ENCODE results near the gene GJA3. TPM values are rescaled to one million over a fixed set of nuclear protein-coding genes. Genes with fewer than 3 reads are reported as not detected.

Gene GJA3
- total and polyA plus RNA-seq, 2 of the 8 experiments (the other 6 are each of a cell fraction or from before 2014, with no cell fraction given) = 0.12 to 0.60 TPM

DNA sequence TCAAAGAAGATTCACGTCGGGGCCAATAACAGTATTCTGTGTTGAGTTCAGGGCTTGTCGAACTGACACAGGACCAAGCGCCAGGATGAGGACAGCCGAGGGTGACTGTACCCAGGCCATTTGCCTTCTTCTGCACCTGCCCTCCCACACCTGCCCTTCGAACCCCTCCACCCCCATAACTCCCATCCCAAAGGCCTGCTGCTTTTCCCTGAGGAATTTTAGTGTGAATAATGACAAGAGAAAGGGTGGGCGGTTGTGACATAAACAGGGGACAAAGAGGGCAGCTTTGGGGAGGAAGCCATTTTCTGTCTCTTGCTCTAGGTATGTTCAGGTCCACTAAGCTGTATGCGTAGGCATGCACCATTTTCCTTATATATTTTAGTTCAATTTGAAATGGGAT is 26.1 kb downstream of the GJA3 start:
- H3K23me2 ChIP-seq (ENCODE audit: low read depth, low read length) = peaks cover 9% of the 10 kb centered on the region
- CTCF ChIA-PET (ENCODE audit: partially characterized antibody) = interaction anchor here (0.5 to 1.9 kb wide), 3 partner anchors 10 to 22 kb away, joined by 3 to 4 read pairs (median 3); no protein-coding TSS in a partner anchor
- no peaks in the 10 kb centered on the region for H3K9me3 ChIP-seq (ENCODE audit: insufficient read depth in 2 of 2, low read depth in 1 of 2, low read length in 1 of 2)
- no peaks in the 10 kb centered on the region for H3K79me2 ChIP-seq (ENCODE audit: control insufficient read depth in 1 of 2, insufficient read depth in 2 of 2, low read length in 2 of 2)
- H3K23ac ChIP-seq (ENCODE audit: insufficient read length) = no peak overlapping the region
- H3K4ac ChIP-seq (replicated peaks; ENCODE audit: insufficient read length, low read depth, low read length) = no peak overlapping the region
- H2AFZ ChIP-seq (ENCODE audit: low read length) = no peak overlapping the region
- no peak overlapping the region for H2BK12ac ChIP-seq (ENCODE audit: low read depth, low read length)
- no peak overlapping the region for H4K91ac ChIP-seq (replicated peaks; ENCODE audit: insufficient read length, low read length)
- no peak overlapping the region for H2BK5ac ChIP-seq (ENCODE audit: low read depth, low read length)
- no peak overlapping the region for H3K9ac ChIP-seq (replicated peaks in 1 of 4; ENCODE audit: extremely low read depth in 1 of 4, low read depth in 3 of 4, low read length in 3 of 4)
- H2AK5ac ChIP-seq (ENCODE audit: low read depth, low read length) = no peak overlapping the region
- H3K18ac ChIP-seq (ENCODE audit: extremely low read depth, low read length) = no peak overlapping the region
- no peak overlapping the region for H3K27ac ChIP-seq (ENCODE audit: low read depth, low read length)
- no peaks in the 10 kb centered on the region for H3K4me1 ChIP-seq (replicated peaks in 1 of 4; ENCODE audit: control insufficient read depth in 3 of 4, insufficient read depth in 4 of 4, low read length in 3 of 4)
- DNase-seq (ENCODE audit: low read depth in 1 of 2, low spot score in 2 of 2) = no peak
- no peak overlapping the region for H2BK15ac ChIP-seq (ENCODE audit: low read length)
- no peak overlapping the region for H2BK120ac ChIP-seq (replicated peaks; ENCODE audit: low read depth, low read length)
- H4K8ac ChIP-seq (ENCODE audit: extremely low read depth, insufficient read depth, low read length) = no peak overlapping the region
- H3K4me2 ChIP-seq (ENCODE audit: insufficient read depth in 1 of 2, low read depth in 2 of 2, low read length in 2 of 2) = no peak overlapping the region
- FAIRE-seq = no peak
- H3K79me1 ChIP-seq (ENCODE audit: low read depth, low read length) = no peaks in the 10 kb centered on the region
- POLR2A ChIA-PET (ENCODE audit: partially characterized antibody) = no interaction called here
- H2BK20ac ChIP-seq (ENCODE audit: low read length) = no peak overlapping the region
- WGBS, 2 experiments (ENCODE audit: extremely low coverage in 1 of 2, insufficient coverage in 1 of 2, insufficient read length in 1 of 2, insufficient replicate concordance in 2 of 2, low coverage in 1 of 2, low lambda C conversion rate in 2 of 2, missing lambda C conversion rate in 1 of 2) = 87% methylated on average over 8 of the region's 8 CpGs; no CpG with 5 or more reads in 1 of the 2 experiments
- H3K56ac ChIP-seq (replicated peaks; ENCODE audit: insufficient read length, low read depth, low read length) = no peak overlapping the region
- no peaks in the 10 kb centered on the region for H4K20me1 ChIP-seq (replicated peaks in 1 of 2; ENCODE audit: control insufficient read depth in 1 of 2, insufficient read depth in 2 of 2, low read length in 2 of 2)
- peaks cover 0 to 6% (median 4%) of the 10 kb centered on the region in 4 experiments; a peak in 3 of 7 replicates for H3K27me3 ChIP-seq (replicated peaks in 1 of 4; ENCODE audit: control insufficient read depth in 3 of 4, extremely low read depth in 1 of 4, insufficient read depth in 3 of 4, low read length in 3 of 4)
- no peaks in the 10 kb centered on the region for H3K36me3 ChIP-seq (ENCODE audit: control insufficient read depth in 2 of 4, insufficient read depth in 4 of 4, low read length in 3 of 4)
- H4K5ac ChIP-seq (ENCODE audit: insufficient read length, low read depth, low read length) = no peak overlapping the region
- H3K4me3 ChIP-seq (ENCODE audit: extremely low read depth in 1 of 4, insufficient read depth in 2 of 4, low read depth in 3 of 4, low read length in 4 of 4) = no peak overlapping the region
- no peak overlapping the region for H3K14ac ChIP-seq (ENCODE audit: insufficient read length)
- TF ChIP-seq, protein P1, sequence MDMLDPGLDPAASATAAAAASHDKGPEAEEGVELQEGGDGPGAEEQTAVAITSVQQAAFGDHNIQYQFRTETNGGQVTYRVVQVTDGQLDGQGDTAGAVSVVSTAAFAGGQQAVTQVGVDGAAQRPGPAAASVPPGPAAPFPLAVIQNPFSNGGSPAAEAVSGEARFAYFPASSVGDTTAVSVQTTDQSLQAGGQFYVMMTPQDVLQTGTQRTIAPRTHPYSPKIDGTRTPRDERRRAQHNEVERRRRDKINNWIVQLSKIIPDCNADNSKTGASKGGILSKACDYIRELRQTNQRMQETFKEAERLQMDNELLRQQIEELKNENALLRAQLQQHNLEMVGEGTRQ (IDR thresholded peaks at IDR 0.05; ENCODE audit: low read length) = no peak
- TF ChIP-seq MAX (IDR thresholded peaks at IDR 0.05) (no peak), YY1 (IDR thresholded peaks at IDR 0.05; ENCODE audit: low read depth, low read length) (no peak), JUN (IDR thresholded peaks at IDR 0.05; ENCODE audit: low read depth, low read length) (no peak), EP300 (IDR thresholded peaks at IDR 0.05; ENCODE audit: borderline replicate concordance in 1 of 2, low read depth in 2 of 2, low read length in 2 of 2) (no peak), RFX5 (IDR thresholded peaks at IDR 0.05; ENCODE audit: borderline replicate concordance, low read depth, low read length) (no peak), SIRT6 (IDR thresholded peaks at IDR 0.05; ENCODE audit: low read length) (no peak), FOSL1 (IDR thresholded peaks at IDR 0.05; ENCODE audit: insufficient read depth, low read depth, low read length) (no peak), KDM1A (IDR thresholded peaks at IDR 0.05; ENCODE audit: borderline replicate concordance, low read length) (no peak), SIX5 (IDR thresholded peaks at IDR 0.05; ENCODE audit: low read depth, low read length) (no peak), SAP30 (IDR thresholded peaks at IDR 0.05; ENCODE audit: insufficient read depth, insufficient replicate concordance, low read length) (no peak), RXRA (IDR thresholded peaks at IDR 0.05; ENCODE audit: insufficient read depth, low read depth, low read length) (no peak), CBX8 (IDR thresholded peaks at IDR 0.05; ENCODE audit: borderline replicate concordance, low read depth, low read length) (no peak)
